HG02885 (cell line): Measurements from ENCODE around the gene NUP188.
"Not testable (repeated sequence)": the region's sequence is repeated elsewhere in the genome, so short reads cannot be mapped to it uniquely, and the experiment has no call there.

Experiments
- ATAC-seq: cut with Tn5 transposase; IDR thresholded peaks from one replicate; pipeline ENCODE4 v1.9.1; 2021; ENCODE audit warnings: mild to moderate bottlenecking; ENCODE audit not compliant: unreplicated experiment, poor library complexity

The NUP188 gene

DNA sequence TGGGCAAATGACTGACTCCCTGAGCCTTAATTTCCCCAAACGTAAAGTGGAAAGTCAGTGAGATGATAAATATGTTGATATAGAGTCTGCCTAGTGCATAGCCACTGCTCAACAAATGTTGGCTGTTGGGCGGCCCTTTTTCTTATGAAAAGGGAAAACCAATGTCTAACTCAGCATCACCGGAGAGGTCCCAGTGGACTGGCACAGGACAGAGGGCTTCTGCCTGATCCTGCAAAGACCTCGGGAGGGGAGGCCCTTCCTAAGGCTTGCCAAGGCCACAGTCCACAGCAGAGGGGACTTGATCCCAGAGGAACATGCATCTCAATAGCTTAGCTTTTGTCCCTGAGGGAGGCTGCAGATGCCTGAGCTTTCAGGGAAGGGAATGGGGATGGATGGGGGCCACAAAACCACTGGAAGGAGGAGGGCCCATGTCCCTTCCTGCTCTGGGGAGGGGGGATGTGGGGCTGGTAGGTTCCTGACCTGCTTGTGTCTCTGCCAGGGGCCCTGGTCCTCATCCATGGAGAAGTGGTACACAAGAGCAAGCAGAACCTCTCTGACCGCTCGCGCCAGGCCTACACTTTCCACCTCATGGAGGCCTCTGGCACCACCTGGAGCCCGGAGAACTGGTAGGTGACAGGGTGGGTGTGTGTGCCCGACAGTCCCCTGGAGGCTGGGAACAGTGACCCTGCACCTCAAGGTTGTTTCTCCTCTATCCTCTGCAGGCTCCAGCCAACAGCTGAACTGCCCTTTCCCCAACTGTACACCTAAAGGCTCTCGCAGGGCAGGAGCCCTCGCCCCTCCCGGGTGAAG lies 6.3 kb upstream of the NUP188 start:
- ATAC-seq, result no peak

DNA sequence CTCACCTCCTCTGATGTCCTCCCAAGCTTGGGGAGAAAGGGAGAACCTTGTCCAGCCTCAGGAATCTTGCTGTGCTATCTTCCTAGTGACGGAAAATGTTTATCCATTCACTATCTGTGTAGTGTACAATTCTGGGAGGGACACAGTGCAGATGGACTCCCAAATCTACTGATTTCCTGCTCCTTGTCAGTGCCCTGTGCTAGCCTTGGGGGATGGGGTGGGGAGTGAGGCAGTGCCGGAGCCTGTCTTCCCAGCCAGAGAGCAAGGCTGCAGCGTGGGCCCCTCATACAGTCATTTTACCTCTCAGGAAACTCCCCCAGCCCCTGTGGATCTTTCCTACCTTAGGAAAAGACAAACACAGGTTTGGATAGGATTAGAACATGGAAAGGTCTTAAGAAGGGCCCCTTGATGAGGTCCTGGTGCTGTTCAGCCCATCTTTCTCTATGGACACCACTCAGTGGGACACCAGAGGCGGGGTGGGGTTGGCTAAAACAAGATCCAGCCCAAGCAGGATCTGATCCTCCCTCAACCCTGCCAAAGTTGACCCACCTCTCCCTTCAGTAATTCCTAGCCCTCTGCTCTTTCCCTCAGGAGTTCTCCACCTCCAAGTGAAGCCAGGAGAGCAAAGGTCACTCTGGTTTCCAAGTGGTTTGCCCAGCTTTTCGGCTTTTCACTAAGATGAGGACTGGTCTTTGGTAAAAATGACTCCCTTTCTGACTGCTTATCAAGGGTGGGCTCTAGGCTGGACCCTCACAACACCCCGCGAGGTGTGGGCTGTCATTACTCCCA lies 3.5 kb upstream of the NUP188 start:
- no peak for ATAC-seq

GRCh38 chr9:128944966-128945365 lies 2.5 kb upstream of the NUP188 start:
- not testable (repeated sequence) for ATAC-seq

DNA sequence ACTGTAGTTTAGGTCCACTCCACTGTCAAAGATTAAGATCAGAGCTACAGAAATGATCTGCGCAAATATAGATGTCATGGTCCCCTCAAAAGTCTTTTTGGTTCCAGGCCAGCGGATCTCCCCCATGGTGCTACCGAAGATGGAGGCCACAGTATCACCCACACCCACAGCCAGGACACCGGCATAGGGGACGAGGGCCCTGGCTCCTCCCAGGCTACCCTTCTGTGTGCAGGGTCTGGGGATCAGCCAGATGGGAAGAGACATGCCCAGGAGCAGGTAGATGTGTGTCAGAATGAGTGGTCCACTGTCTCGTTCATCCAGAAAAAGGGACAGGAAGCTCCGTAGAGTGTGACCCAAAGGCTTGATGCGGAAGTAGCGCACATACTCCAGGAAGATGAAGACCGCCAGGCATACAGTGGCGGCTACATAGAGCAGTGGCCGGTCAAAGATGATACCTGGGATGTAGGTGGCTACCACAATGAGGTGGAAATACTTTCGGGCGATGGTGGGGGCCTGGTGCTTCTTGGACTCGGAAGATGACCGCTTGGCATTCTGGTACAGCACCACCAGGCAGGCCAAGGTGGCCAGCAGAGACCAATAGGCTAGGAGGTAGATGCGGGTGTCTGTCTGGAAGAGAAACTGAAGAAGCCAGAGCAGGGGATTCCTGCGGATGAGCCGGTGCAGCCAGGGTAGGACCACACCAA lies 1.5 kb upstream of the NUP188 start:
- no peak for ATAC-seq

GRCh38 chr9:128946571-128947276 lies 775 bp upstream of the NUP188 start:
- no peak for ATAC-seq

DNA sequence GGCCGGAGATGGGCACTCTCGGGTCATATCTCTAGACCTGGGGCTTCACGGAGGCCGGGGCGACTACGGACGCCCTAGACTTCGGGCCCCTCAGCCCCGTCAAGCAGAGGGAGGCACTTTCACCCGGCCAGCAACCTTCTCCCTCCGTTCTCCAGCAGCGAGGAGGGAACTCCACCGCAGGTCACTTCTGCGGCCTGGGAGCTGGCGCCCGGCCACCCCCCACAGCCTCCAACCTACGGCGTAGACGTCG lies 297 bp upstream of the NUP188 start:
- peak; percentile 26 for ATAC-seq

- not testable (repeated sequence) for ATAC-seq
Observed at GRCh38 chr9:128961403-128961802, 13.9 kb downstream of the NUP188 start.

GRCh38 chr9:128969491-128969890 lies 22.0 kb downstream of the NUP188 start:
- ATAC-seq, result no peak

GRCh38 chr9:128972956-128973355 lies 25.5 kb downstream of the NUP188 start:
- ATAC-seq, result no peak

DNA sequence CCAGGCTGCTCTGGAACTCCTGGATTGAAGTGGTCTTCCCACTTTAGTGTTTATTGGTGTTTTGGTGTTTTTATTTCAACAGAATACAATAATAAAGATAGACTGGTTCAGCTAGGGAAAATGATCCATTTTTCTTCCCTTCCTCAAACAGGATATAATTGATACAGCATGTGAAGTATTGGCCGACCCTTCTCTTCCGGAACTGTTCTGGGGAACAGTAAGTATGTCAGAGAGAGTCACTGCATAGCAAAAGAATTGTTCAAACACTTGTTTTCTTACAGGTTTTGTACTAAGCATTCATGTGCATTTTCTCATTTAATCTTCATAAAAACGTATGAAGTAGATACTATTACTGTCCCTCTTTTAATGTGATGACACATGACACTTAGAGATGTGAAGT lies 31.6 kb downstream of the NUP188 start:
- no peak for ATAC-seq

DNA sequence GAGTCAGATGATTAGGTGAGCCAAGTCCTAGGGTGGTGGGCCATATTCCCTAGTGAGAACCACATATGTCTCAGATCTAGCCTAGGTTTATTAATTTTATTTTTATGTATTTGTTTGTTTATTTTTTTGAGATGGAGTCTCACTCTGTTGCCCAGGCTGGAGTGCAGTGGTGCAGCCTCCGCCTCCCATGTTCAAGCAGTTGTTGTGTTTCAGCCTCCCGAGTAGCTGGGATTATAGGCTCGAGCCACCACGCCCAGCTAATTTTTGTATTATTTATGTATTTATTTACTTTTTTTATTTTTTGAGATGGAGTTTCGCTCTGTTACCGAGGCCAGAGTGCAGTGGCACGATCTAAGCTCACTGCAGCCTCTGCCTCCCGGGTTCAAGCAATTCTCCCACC lies 36.0 kb downstream of the NUP188 start:
- ATAC-seq, result no peak

DNA sequence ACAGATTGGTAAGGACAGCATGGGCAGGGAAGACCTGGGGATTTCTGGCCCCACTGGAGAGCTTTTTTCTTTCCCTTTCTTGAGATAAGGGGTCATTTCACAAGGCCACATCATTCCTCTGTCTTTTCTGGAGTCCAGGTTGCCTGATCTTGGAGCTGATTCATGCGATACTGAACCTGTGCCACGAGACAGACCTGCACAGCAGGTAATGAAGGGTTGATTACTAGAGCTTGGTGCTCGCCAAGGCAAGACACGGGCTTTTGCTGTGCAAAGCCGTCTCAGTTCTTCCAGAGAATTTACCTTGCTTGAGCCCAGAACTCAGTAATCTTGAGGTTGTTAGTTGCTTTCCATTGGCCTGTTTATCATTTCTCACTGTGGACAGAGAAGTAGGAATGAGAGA lies 39.2 kb downstream of the NUP188 start:
- no peak for ATAC-seq

- ATAC-seq, result no peak
Observed at GRCh38 chr9:128987805-128988204, 40.3 kb downstream of the NUP188 start.

- no peak for ATAC-seq
Observed at GRCh38 chr9:128992995-128993394, 45.5 kb downstream of the NUP188 start.

DNA sequence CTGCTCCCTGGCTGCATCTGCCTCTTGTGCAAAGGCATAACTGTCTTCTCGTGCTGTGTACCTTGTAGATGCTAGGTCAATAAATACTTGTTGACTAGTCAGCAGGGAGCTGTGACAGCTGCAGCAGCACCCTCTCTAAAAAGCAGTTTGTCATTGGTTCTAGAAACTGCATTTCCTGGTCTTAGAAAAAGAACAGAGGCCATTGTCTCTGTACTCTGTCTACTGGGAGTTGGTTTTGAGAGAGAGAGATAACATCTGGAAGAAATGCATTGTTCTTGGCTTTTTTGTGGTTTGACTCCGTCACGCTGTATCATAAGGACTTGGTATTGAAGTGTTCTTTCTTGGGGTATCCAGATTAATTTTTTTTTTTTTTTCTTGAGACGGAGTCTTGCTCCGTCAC lies 48.3 kb downstream of the NUP188 start:
- no peak for ATAC-seq

GRCh38 chr9:128998462-128998861 lies 51.0 kb downstream of the NUP188 start:
- ATAC-seq, result no peak

DNA sequence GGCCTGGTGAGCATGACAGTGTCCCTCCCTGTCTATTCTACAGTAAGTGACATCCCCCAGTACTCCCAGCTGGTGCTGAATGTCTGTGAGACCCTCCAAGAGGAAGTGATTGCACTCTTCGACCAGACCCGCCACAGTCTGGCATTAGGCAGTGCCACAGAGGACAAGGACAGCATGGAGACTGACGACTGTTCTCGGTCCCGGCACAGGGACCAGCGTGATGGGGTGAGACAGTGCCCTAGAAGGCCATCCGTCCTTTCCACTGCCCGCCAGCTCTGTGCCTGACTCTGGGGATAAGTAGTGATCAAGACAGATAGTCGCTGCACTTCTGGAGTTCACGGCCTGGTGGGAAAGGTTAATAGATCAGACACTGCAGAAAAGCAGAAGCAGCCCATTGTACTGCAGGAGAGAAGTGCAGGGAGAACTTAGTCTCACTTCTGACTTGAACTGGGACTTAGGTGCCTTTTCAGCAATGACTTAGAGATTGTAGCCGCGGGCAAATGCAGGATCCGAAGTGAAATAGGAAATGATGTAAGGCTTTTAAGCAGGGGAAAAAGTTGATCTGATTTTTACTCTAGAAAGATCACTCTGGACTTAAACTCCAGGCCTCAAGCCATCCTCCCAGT lies 52.2 kb downstream of the NUP188 start:
- ATAC-seq, result no peak

GRCh38 chr9:129001504-129002325 lies 54.2 kb downstream of the NUP188 start:
- no peak for ATAC-seq

GRCh38 chr9:129002992-129003391 lies 55.5 kb downstream of the NUP188 start:
- ATAC-seq, result no peak
